COLO668 (cell line): Measurements from ENCODE around the gene LAPTM5.

Source experiments
- DNase-seq: peaks from one replicate; lab custom pipeline; 2025; ENCODE audit not compliant: unreplicated experiment; lab: John Stamatoyannopoulos, UW

Gene LAPTM5

GRCh38 chr1:30787266-30787665, 29.7 kb upstream of the LAPTM5 start:
- DNase-seq: no peak

- DNase-seq: no peak
Measured at GRCh38 chr1:30786264-30786991, 28.9 kb upstream of the LAPTM5 start.

GRCh38 chr1:30785714-30786113, 28.1 kb upstream of the LAPTM5 start:
- DNase-seq: no peak

- DNase-seq: no peak
Measured at GRCh38 chr1:30785181-30785580, 27.6 kb upstream of the LAPTM5 start.

GRCh38 chr1:30783256-30783915, 25.8 kb upstream of the LAPTM5 start:
- no peak for DNase-seq

- peak; percentile 65 for DNase-seq
Measured at GRCh38 chr1:30782361-30783255, 25.0 kb upstream of the LAPTM5 start.

GRCh38 chr1:30781906-30782305, 24.3 kb upstream of the LAPTM5 start:
- DNase-seq: no peak

- DNase-seq: no peak
Measured at GRCh38 chr1:30780409-30780808, 22.8 kb upstream of the LAPTM5 start.

GRCh38 chr1:30779294-30780071, 21.9 kb upstream of the LAPTM5 start:
- peak; percentile 64 for DNase-seq

- no peak for DNase-seq
Measured at GRCh38 chr1:30778979-30779293, 21.4 kb upstream of the LAPTM5 start.

- no peak for DNase-seq
Measured at GRCh38 chr1:30778154-30778978, 20.8 kb upstream of the LAPTM5 start.

GRCh38 chr1:30777904-30778153, 20.3 kb upstream of the LAPTM5 start:
- DNase-seq: no peak

GRCh38 chr1:30777060-30777903, 19.7 kb upstream of the LAPTM5 start:
- DNase-seq: no peak

GRCh38 chr1:30776097-30777059, 18.8 kb upstream of the LAPTM5 start:
- DNase-seq: no peak

- DNase-seq: no peak
Measured at GRCh38 chr1:30775433-30775975, 17.9 kb upstream of the LAPTM5 start.

- no peak for DNase-seq
Measured at GRCh38 chr1:30774550-30775432, 17.2 kb upstream of the LAPTM5 start.

- no peak for DNase-seq
Measured at GRCh38 chr1:30773722-30774358, 16.3 kb upstream of the LAPTM5 start.
